GM19025 (cell line): ENCODE measurements around the gene SYNGR3.

Source experiments
- ATAC-seq: cut with Tn5 transposase; IDR thresholded peaks from one replicate; pipeline ENCODE4 v1.9.1; 2021; ENCODE audit warnings: mild to moderate bottlenecking, low read depth, moderate library complexity; ENCODE audit not compliant: unreplicated experiment

Gene SYNGR3

DNA sequence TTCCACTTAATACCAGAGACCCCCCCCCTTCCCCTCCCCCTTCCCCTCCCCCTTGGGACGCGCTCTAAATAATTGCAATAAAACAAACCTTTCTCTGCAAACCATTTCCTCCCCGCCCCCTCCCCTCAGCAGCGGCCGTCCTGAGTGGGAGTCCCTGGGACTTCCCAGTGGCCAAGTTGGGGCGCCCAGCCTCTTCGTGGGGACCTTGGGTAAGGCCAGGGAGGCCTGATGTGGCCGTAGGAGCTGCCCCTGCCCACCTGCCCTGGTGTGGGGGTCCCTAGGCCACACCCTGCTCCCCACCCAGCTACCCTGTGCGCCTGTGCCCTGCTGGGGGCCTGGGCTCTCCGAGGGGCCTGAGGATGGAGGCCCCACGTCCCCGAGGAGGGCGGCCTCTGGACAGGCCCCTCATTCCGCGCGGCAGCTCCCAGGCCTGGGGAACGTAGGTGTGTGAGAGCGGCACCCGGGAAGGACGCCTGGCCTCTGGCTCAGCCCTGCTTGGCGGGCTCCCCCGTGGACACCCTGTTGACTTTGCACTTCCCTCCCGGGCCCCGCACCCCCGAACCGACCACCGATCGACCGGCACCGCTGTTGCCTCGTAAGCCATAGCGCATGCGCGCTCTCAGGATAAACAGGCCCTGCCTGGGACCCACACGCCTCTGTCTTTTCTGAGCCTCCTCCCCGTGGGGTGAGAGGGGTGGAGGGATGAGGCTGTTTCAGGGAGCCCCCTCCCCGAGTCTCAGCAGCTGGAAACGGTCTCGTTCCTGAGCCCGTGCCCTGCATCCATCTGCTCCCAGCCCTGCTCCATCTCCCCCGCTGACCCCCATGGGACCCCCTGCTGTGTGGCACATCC, 48.8 kb downstream of the SYNGR3 start:
- ATAC-seq, result no peak

GRCh38 chr16:2039274-2040031, 49.7 kb downstream of the SYNGR3 start:
- no peak for ATAC-seq

- no peak for ATAC-seq
Observed at GRCh38 chr16:2040041-2040786, 50.4 kb downstream of the SYNGR3 start.

GRCh38 chr16:2040787-2041522, 51.2 kb downstream of the SYNGR3 start:
- ATAC-seq, result no peak

DNA sequence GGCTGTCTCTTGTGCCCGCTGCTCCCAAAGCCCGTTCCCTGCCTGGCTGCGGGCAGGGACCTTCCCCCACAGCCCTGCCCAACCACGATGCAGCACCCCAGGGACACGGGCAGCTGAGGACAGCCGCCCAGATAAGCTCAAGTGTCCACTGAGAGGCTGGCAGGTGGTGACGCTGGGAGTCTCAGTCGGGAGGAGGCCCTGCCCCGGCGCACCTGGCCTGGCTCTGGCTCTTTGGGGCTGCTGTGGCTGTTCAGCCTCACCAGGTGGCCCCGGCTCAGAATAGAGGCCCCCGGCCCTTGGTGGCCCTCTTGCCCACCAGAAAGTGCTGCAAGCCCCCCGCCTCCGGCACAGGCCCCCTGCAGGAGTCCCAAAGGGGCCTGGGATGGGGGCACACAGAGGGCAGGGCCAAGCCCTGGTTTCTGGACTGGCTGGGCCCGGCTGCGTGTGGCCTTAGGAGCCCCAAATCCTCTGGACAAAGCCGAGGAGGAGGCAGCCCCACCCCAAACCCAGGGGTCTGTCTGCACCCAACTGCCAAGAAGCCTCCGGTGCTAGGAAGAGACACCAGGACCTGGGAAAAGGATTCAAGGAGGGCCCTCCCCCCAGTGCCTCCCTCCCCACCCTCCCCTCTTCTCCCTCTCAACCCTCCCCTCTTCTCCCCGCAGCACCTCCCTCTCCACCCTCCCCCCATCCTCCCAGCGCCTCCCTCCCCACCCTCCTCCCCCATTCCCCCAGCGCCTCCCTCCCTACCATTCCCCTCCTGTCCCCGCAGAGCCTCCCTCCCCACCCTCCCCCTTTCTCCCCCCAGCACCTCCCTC, 52.6 kb downstream of the SYNGR3 start:
- ATAC-seq, result no peak

DNA sequence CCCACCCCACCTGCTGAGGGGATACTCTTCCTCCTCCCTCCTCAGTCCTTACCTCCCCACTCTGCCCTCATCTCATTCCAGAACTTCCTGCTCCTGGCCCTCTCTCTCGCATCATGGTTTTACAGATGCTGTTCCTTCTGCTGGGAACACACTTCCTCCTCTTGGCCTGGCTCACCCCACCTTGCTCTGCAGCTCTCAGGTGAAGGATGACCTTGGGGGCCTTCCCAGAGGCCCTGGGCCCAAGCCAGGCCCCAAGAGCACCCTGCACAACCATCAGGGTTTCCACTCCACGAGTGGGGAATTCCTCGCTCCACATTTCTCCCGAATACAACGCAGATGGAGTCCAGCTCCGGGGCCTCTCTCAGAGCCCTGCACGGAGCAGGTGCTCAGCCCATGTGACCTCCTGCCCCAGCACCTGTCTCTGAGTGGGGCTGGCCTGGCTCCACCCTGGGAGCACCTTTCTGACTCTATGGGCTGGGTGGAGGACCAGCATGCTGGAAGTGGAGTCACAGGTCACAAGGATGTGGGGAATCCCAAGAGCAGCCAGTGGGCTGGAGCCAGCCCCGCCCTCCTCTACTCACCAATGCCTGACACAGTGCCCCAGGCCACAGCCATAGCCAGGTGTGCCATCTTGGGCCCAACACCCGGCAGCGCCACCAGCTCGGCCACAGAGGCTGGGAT, 53.4 kb downstream of the SYNGR3 start:
- no peak for ATAC-seq
